ENCODE measurements around the gene TMPRSS9. TPM values are rescaled to one million over a fixed set of nuclear protein-coding genes. Genes with fewer than 3 reads are reported as not detected.

TMPRSS9 gene
- total and polyA plus RNA-seq, 4 donors = 0.05 to 0.37 (median 0.09) TPM; not detected in 1

- no peak overlapping the region for H3K9ac ChIP-seq (ENCODE audit: insufficient read depth in 1 of 2, low read length in 2 of 2)
- H3K27ac ChIP-seq (ENCODE audit: low read depth in 1 of 2, low read length in 1 of 2) = no peak overlapping the region
- TF ChIP-seq CTCF (IDR thresholded peaks at IDR 0.05; ENCODE audit: control extremely low read depth, extremely low read depth) = no peak
- no peak for ATAC-seq (ENCODE audit: insufficient read depth, low FRiP score)
- peaks cover 0 to 38% (median 21%) of the 10 kb centered on the region in 3 donors for H3K27me3 ChIP-seq (ENCODE audit: control insufficient read depth in 3 of 3, insufficient read depth in 3 of 3, low read length in 2 of 3)
- H3K9me3 ChIP-seq (ENCODE audit: control insufficient read depth in 4 of 4, insufficient read depth in 3 of 4, low read length in 3 of 4) = peaks cover 0 to 2% (median 0%) of the 10 kb centered on the region in 4 donors
- no peak overlapping the region for H3K4me3 ChIP-seq
- H3K36me3 ChIP-seq (ENCODE audit: control insufficient read depth in 4 of 4, insufficient read depth in 4 of 4, low read length in 4 of 4) = no peaks in the 10 kb centered on the region
- no peak for DNase-seq
- no peaks in the 10 kb centered on the region for H3K4me1 ChIP-seq (ENCODE audit: control insufficient read depth in 5 of 5, insufficient read depth in 5 of 5, low read length in 5 of 5)
- 58 to 69% methylated on average over 11 of the region's 11 CpGs for WGBS, 2 donors
These were observed 768 bp downstream of the TMPRSS9 start for GRCh38 chr19:2360833-2361232.

GRCh38 chr19:2361246-2362045 lies 1.4 kb downstream of the TMPRSS9 start:
- Histone ChIP-seq H3K4me3 (no peak overlapping the region), H3K36me3 (ENCODE audit: control insufficient read depth in 4 of 4, insufficient read depth in 4 of 4, low read length in 4 of 4) (no peaks in the 10 kb centered on the region), H3K4me1 (ENCODE audit: control insufficient read depth in 5 of 5, insufficient read depth in 5 of 5, low read length in 5 of 5) (no peaks in the 10 kb centered on the region), H3K9me3 (ENCODE audit: control insufficient read depth in 4 of 4, insufficient read depth in 3 of 4, low read length in 3 of 4) (peaks cover 0 to 2% (median 0%) of the 10 kb centered on the region in 4 donors), H3K27me3 (ENCODE audit: control insufficient read depth in 3 of 3, insufficient read depth in 3 of 3, low read length in 2 of 3) (peaks cover 0 to 38% (median 21%) of the 10 kb centered on the region in 3 donors), H3K27ac (ENCODE audit: low read depth in 1 of 2, low read length in 1 of 2) (no peak overlapping the region), H3K9ac (ENCODE audit: insufficient read depth in 1 of 2, low read length in 2 of 2) (no peak overlapping the region)
- DNase-seq = no peak
- no peak for TF ChIP-seq CTCF (IDR thresholded peaks at IDR 0.05; ENCODE audit: control extremely low read depth, extremely low read depth)
- 24 to 38% methylated on average over 23 to 24 of the region's 24 CpGs for WGBS, 2 donors
- ATAC-seq (ENCODE audit: insufficient read depth, low FRiP score) = no peak

- Histone ChIP-seq H3K9ac (ENCODE audit: insufficient read depth in 1 of 2, low read length in 2 of 2) (no peak overlapping the region), H3K9me3 (ENCODE audit: control insufficient read depth in 4 of 4, insufficient read depth in 3 of 4, low read length in 3 of 4) (peaks cover 0 to 3% (median 0%) of the 10 kb centered on the region in 4 donors), H3K27me3 (ENCODE audit: control insufficient read depth in 3 of 3, insufficient read depth in 3 of 3, low read length in 2 of 3) (peaks cover 0 to 38% (median 21%) of the 10 kb centered on the region in 3 donors), H3K4me3 (no peak overlapping the region), H3K36me3 (ENCODE audit: control insufficient read depth in 4 of 4, insufficient read depth in 4 of 4, low read length in 4 of 4) (no peaks in the 10 kb centered on the region), H3K4me1 (ENCODE audit: control insufficient read depth in 5 of 5, insufficient read depth in 5 of 5, low read length in 5 of 5) (no peaks in the 10 kb centered on the region), H3K27ac (ENCODE audit: low read depth in 1 of 2, low read length in 1 of 2) (no peak overlapping the region)
- WGBS, 2 donors = 90 to 94% methylated on average over 11 of the region's 11 CpGs
- ATAC-seq (ENCODE audit: insufficient read depth, low FRiP score) = no peak
- DNase-seq = no peak
- TF ChIP-seq CTCF (IDR thresholded peaks at IDR 0.05; ENCODE audit: control extremely low read depth, extremely low read depth) = no peak
These were observed 2.2 kb downstream of the TMPRSS9 start for GRCh38 chr19:2362046-2362969.
